ENCODE results near the gene SRSF1.

Gene SRSF1

DNA sequence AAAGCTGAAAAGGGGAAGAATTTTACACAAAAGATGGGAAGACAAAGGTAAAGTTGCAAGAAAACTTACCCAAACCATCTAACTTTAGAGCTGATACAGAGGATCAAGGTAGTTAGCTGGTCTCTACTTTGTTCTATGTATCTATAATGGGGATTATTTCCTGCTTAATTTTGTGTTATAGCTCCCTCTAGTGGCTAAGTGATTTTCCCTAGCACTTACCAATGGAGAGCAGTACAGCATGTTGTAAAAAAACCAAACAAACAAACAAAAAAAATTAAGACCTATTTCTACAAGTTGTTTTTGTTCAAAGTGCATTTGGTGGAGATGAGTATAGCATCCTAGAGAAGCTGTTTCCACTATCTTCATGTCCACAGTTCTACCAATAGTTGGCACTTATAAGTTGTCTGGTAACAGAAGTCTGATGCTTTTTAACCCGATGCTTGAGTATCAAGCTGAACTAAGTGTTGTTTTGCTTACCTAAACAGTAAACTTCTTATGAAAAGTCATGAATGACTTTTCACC is 7.5 kb downstream of the SRSF1 start:
- Histone ChIP-seq H3K27me3 (ENCODE audit: control insufficient read depth, insufficient read depth, low read length) (no peaks in the 10 kb centered on the region), H3K36me3 (ENCODE audit: control insufficient read depth, insufficient read depth, low read length) (peaks cover 74% of the 10 kb centered on the region), H3K4me1 (ENCODE audit: control insufficient read depth, insufficient read depth, low read length) (peaks cover 10% of the 10 kb centered on the region; the same call in 1 of the 2 replicates), H3K9ac (ENCODE audit: low read length) (no peak overlapping the region), H3K27ac (ENCODE audit: low read depth, low read length) (no peak overlapping the region), H3K9me3 (ENCODE audit: control insufficient read depth, insufficient read depth, low read depth, low read length) (no peaks in the 10 kb centered on the region), H3K4me3 (ENCODE audit: low read depth, low read length) (no peak overlapping the region)

GRCh38 chr17:57999010-57999495 is 8.0 kb downstream of the SRSF1 start:
- peaks cover 11% of the 10 kb centered on the region; the same call in 1 of the 2 replicates for H3K4me1 ChIP-seq (ENCODE audit: control insufficient read depth, insufficient read depth, low read length)
- no peak overlapping the region for H3K9ac ChIP-seq (ENCODE audit: low read length)
- H3K9me3 ChIP-seq (ENCODE audit: control insufficient read depth, insufficient read depth, low read depth, low read length), result no peaks in the 10 kb centered on the region
- no peaks in the 10 kb centered on the region for H3K27me3 ChIP-seq (ENCODE audit: control insufficient read depth, insufficient read depth, low read length)
- no peak overlapping the region for H3K27ac ChIP-seq (ENCODE audit: low read depth, low read length)
- H3K36me3 ChIP-seq (ENCODE audit: control insufficient read depth, insufficient read depth, low read length), result peaks cover 69% of the 10 kb centered on the region
- H3K4me3 ChIP-seq (ENCODE audit: low read depth, low read length), result no peak overlapping the region

GRCh38 chr17:57997085-57997809 is 9.8 kb downstream of the SRSF1 start:
- H3K27me3 ChIP-seq (ENCODE audit: control insufficient read depth, insufficient read depth, low read length), result no peaks in the 10 kb centered on the region
- H3K9me3 ChIP-seq (ENCODE audit: control insufficient read depth, insufficient read depth, low read depth, low read length), result no peaks in the 10 kb centered on the region
- H3K9ac ChIP-seq (ENCODE audit: low read length), result no peak overlapping the region
- no peak overlapping the region for H3K4me3 ChIP-seq (ENCODE audit: low read depth, low read length)
- H3K36me3 ChIP-seq (ENCODE audit: control insufficient read depth, insufficient read depth, low read length), result peaks cover 51% of the 10 kb centered on the region
- H3K27ac ChIP-seq (ENCODE audit: low read depth, low read length), result no peak overlapping the region
- peaks cover 16% of the 10 kb centered on the region; the same call in 1 of the 2 replicates for H3K4me1 ChIP-seq (ENCODE audit: control insufficient read depth, insufficient read depth, low read length)

DNA sequence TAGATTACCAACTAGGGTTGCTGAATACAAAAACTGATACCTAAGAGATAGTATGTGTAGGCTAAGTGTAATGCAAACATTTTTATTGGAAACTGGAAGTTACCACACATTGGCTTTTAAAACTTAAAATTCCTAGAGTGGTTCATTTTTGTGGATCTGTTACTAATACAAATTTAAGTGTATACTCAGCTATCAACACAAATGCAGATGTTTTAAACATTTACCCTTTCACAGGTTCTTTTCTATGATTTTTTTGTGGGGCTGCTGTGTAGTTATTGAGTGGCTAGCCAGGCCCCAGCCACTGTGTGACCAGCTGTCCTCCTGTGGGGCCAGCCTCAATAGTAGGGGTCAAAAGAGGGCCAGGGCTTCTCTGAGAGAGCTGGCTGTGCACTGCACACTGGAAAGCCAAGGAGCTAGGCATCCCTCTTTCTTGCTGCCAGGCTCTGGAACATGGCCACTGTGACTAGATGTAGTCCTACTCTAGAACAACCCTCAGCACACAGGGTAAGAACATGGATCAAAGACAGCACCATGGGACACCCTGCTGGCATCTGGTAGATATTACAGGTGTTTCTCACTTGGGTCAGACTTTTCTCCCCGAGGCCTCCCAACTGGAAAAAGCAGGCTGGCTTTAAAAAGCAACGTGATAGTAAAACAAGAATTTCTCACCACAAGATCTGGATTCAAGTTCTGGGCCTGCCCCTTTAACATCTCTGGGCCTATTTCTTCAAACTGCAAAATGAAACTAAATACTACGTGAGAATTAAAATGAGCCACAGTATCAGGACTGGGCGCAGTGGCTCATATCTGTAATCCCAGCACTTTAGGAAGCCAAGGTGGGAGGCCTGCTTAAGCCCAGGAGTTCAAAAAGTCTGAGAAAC is 11.7 kb downstream of the SRSF1 start:
- no peaks in the 10 kb centered on the region for H3K27me3 ChIP-seq (ENCODE audit: control insufficient read depth, insufficient read depth, low read length)
- H3K27ac ChIP-seq (ENCODE audit: low read depth, low read length), result no peak overlapping the region
- peaks cover 33% of the 10 kb centered on the region for H3K36me3 ChIP-seq (ENCODE audit: control insufficient read depth, insufficient read depth, low read length)
- H3K4me3 ChIP-seq (ENCODE audit: low read depth, low read length), result no peak overlapping the region
- peaks cover 23% of the 10 kb centered on the region; the same call in 1 of the 2 replicates for H3K4me1 ChIP-seq (ENCODE audit: control insufficient read depth, insufficient read depth, low read length)
- no peak overlapping the region for H3K9ac ChIP-seq (ENCODE audit: low read length)
- H3K9me3 ChIP-seq (ENCODE audit: control insufficient read depth, insufficient read depth, low read depth, low read length), result no peaks in the 10 kb centered on the region

GRCh38 chr17:57994436-57994835 is 12.6 kb downstream of the SRSF1 start:
- H3K27ac ChIP-seq (ENCODE audit: low read depth, low read length), result no peak overlapping the region
- no peak overlapping the region for H3K9ac ChIP-seq (ENCODE audit: low read length)
- H3K9me3 ChIP-seq (ENCODE audit: control insufficient read depth, insufficient read depth, low read depth, low read length), result no peaks in the 10 kb centered on the region
- peaks cover 30% of the 10 kb centered on the region; the same call in 1 of the 2 replicates for H3K4me1 ChIP-seq (ENCODE audit: control insufficient read depth, insufficient read depth, low read length)
- H3K27me3 ChIP-seq (ENCODE audit: control insufficient read depth, insufficient read depth, low read length), result no peaks in the 10 kb centered on the region
- no peak overlapping the region for H3K4me3 ChIP-seq (ENCODE audit: low read depth, low read length)
- H3K36me3 ChIP-seq (ENCODE audit: control insufficient read depth, insufficient read depth, low read length), result peaks cover 27% of the 10 kb centered on the region

- H3K9ac ChIP-seq (ENCODE audit: low read length), result no peak overlapping the region
- H3K4me1 ChIP-seq (ENCODE audit: control insufficient read depth, insufficient read depth, low read length), result peaks cover 37% of the 10 kb centered on the region; the same call in 1 of the 2 replicates
- no peak overlapping the region for H3K27ac ChIP-seq (ENCODE audit: low read depth, low read length)
- H3K9me3 ChIP-seq (ENCODE audit: control insufficient read depth, insufficient read depth, low read depth, low read length), result no peaks in the 10 kb centered on the region
- H3K36me3 ChIP-seq (ENCODE audit: control insufficient read depth, insufficient read depth, low read length), result peaks cover 19% of the 10 kb centered on the region
- H3K4me3 ChIP-seq (ENCODE audit: low read depth, low read length), result no peak overlapping the region
- no peaks in the 10 kb centered on the region for H3K27me3 ChIP-seq (ENCODE audit: control insufficient read depth, insufficient read depth, low read length)
Observed at GRCh38 chr17:57993471-57994365, 13.3 kb downstream of the SRSF1 start.

DNA sequence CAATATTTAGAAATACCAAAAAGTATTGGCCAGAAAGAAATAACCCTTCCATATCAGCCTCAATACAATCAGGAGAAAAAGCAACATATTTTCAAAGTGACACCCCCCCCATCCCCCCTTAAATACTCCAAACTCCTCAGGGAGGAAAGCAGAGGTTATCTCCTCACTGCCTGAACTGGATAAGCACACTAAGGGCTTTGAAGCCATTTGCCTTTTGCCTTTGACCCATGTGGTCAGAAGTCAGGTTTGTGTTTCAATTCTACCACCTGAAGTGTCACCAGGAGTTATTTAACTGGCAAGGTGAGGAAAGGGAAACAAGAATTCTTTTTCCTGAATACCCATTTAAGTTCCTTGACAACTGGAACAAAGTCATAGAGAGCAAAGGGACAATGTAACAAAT is 15.5 kb downstream of the SRSF1 start:
- Histone ChIP-seq H3K4me1 (ENCODE audit: control insufficient read depth, insufficient read depth, low read length) (peaks cover 38% of the 10 kb centered on the region; the same call in 1 of the 2 replicates), H3K27ac (ENCODE audit: low read depth, low read length) (no peak overlapping the region), H3K36me3 (ENCODE audit: control insufficient read depth, insufficient read depth, low read length) (no peaks in the 10 kb centered on the region; the same call in 1 of the 2 replicates), H3K9me3 (ENCODE audit: control insufficient read depth, insufficient read depth, low read depth, low read length) (no peaks in the 10 kb centered on the region), H3K9ac (ENCODE audit: low read length) (no peak overlapping the region), H3K27me3 (ENCODE audit: control insufficient read depth, insufficient read depth, low read length) (no peaks in the 10 kb centered on the region), H3K4me3 (ENCODE audit: low read depth, low read length) (no peak overlapping the region)

DNA sequence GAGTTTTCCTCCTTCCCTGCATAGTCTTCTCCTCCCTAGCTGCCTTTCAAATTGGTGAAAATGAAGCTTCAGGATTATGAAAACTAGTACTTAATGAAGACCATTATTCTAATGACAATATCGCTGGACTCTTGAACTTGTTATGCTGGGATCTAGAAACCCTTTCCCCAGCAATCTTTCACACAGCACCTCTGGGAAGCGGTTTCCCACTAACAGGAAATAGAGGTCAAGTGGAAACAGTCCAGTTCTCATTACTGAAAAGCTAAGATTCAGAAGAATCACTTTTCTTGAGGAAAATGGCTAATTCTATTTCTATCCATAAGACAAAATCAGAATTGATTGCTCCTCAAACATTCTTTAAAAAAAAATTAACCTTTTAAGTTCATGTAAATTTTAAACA is 17.0 kb downstream of the SRSF1 start:
- Histone ChIP-seq H3K9ac (ENCODE audit: low read length) (no peak overlapping the region), H3K9me3 (ENCODE audit: control insufficient read depth, insufficient read depth, low read depth, low read length) (no peaks in the 10 kb centered on the region), H3K27ac (ENCODE audit: low read depth, low read length) (no peak overlapping the region), H3K27me3 (ENCODE audit: control insufficient read depth, insufficient read depth, low read length) (no peaks in the 10 kb centered on the region), H3K4me1 (ENCODE audit: control insufficient read depth, insufficient read depth, low read length) (peaks cover 43% of the 10 kb centered on the region), H3K4me3 (ENCODE audit: low read depth, low read length) (no peak overlapping the region), H3K36me3 (ENCODE audit: control insufficient read depth, insufficient read depth, low read length) (0 out of 2 replicates have a peak, but pooled peaks cover 1% of the 10 kb centered on the region)

DNA sequence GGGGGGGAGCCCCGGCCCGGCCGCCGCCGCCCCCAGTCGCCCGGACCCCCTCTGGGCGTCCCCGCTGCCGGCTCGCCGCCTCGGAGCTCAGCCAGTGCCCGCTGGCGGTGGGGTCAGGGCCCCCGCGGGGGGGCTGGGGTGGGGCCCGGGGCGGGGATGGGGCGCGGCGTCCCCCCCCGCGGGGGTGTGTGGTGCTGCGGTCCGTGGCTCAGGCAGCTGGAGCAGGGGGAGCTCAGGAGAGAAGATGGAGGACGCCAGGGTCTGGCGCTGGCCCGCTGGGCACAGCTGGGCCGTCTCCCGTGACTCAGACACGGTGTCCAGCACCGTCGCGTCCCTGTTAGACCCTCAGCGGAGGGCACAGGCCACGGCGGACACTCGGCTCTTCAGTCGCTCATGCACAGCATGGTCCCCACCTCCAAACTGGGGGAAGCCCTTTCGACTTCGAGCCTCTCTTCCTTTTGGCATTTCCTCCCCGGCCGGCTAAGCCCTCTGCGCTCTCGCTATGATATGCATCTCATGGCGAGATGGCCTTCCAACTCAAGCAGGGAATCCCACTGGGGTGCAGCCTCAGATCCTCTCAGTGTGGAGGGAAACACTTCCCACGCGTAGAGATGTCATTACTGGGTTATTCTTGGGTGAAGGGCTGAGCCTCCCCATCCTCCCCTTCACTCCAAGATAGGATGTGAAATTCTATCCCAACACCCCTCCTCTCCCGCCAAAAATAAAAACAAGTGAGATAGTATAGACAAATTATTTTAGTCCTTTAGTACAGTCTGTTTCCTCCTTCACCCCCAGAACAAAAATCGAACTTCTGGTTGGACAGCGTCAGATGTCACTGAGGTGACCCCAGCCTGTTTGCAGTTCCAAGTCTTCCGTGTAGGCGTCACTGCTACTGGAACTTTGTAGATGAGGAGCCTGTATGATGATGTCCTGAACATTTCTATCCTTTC is 18.5 kb downstream of the SRSF1 start:
- Histone ChIP-seq H3K4me1 (ENCODE audit: control insufficient read depth, insufficient read depth, low read length) (peaks cover 36% of the 10 kb centered on the region), H3K27ac (ENCODE audit: low read depth, low read length) (peak overlapping the region; percentile 54; the same call in 1 of the 2 replicates)

More for the DNA sequence above, 18.5 kb downstream of the SRSF1 start:
- peaks cover 13% of the 10 kb centered on the region; the same call in 1 of the 2 replicates for H3K36me3 ChIP-seq (ENCODE audit: control insufficient read depth, insufficient read depth, low read length)
- H3K27me3 ChIP-seq (ENCODE audit: control insufficient read depth, insufficient read depth, low read length), result no peaks in the 10 kb centered on the region
- H3K4me3 ChIP-seq (ENCODE audit: low read depth, low read length), result peak overlapping the region; percentile 78
- peak overlapping the region; percentile 96 for H3K9ac ChIP-seq (ENCODE audit: low read length)
- H3K9me3 ChIP-seq (ENCODE audit: control insufficient read depth, insufficient read depth, low read depth, low read length), result no peaks in the 10 kb centered on the region

All from HUES6 (cell line).